Activated CD8-positive, alpha-beta memory T cell treated with anti-CD3 and anti-CD28 coated beads, Interleukin-2, amount 50 U/mL, for 24 hours (primary cell): ENCODE data around the gene P4HA1.
"Not testable (repeated sequence)": the region's sequence is repeated elsewhere in the genome, so short reads cannot be mapped to it uniquely, and the experiment has no call there.

ENCODE experiments used
- DNase-seq: peaks from one replicate; pipeline ENCODE4 v3.0.0-alpha.2; 2020; ENCODE audit errors: extremely low read depth

Gene P4HA1

GRCh38 chr10:73096449-73097304, at the start of gene P4HA1:
Gene P4HA1, minus strand, starts transcription at chr10:73096866. Its CDS starts 21,983 bp downstream, at chr10:73074883.
- DNase-seq, result peak; percentile 87

GRCh38 chr10:73141603-73142002, 44.9 kb upstream of the P4HA1 start:
- DNase-seq, result no peak

- DNase-seq, result no peak
These were observed 42.6 kb upstream of the P4HA1 start for GRCh38 chr10:73139251-73139650.

- DNase-seq, result no peak
These were observed 40.0 kb upstream of the P4HA1 start for GRCh38 chr10:73136627-73137026.

- DNase-seq, result no peak
These were observed 38.1 kb upstream of the P4HA1 start for GRCh38 chr10:73134727-73135126.

GRCh38 chr10:73131913-73132686, 35.4 kb upstream of the P4HA1 start:
- no peak for DNase-seq

- no peak for DNase-seq
These were observed 34.6 kb upstream of the P4HA1 start for GRCh38 chr10:73131301-73131700.

GRCh38 chr10:73126343-73126742, 29.7 kb upstream of the P4HA1 start:
- DNase-seq, result no peak

GRCh38 chr10:73119952-73120351, 23.3 kb upstream of the P4HA1 start:
- no peak for DNase-seq

- no peak for DNase-seq
These were observed 22.8 kb upstream of the P4HA1 start for GRCh38 chr10:73119457-73119856.

- DNase-seq, result no peak
These were observed 21.5 kb upstream of the P4HA1 start for GRCh38 chr10:73117976-73118743.

GRCh38 chr10:73116017-73116416, 19.4 kb upstream of the P4HA1 start:
- no peak for DNase-seq

- no peak for DNase-seq
These were observed 16.9 kb upstream of the P4HA1 start for GRCh38 chr10:73113551-73113950.

GRCh38 chr10:73112032-73112431, 15.4 kb upstream of the P4HA1 start:
- not testable (repeated sequence) for DNase-seq

- DNase-seq, result no peak
These were observed 13.7 kb upstream of the P4HA1 start, which contains the start of gene NUDT13 for GRCh38 chr10:73110345-73110849. Gene NUDT13, plus strand, starts transcription at chr10:73110455. Its CDS starts 3,911 bp downstream, at chr10:73114366.

GRCh38 chr10:73109248-73109652, 12.6 kb upstream of the P4HA1 start:
- not testable (repeated sequence) for DNase-seq

- DNase-seq, result no peak
These were observed 9.6 kb upstream of the P4HA1 start for GRCh38 chr10:73106301-73106700.

GRCh38 chr10:73099141-73099540, 2.5 kb upstream of the P4HA1 start:
- DNase-seq, result no peak

- no peak for DNase-seq
These were observed 622 bp upstream of the P4HA1 start for GRCh38 chr10:73097305-73097670.

GRCh38 chr10:73096041-73096448, 621 bp downstream of the P4HA1 start:
- no peak for DNase-seq

- DNase-seq, result no peak
These were observed 1.1 kb downstream of the P4HA1 start for GRCh38 chr10:73095481-73096021.
